ENCODE measurements around the gene TGFBR3. TPM values are rescaled to one million over a fixed set of nuclear protein-coding genes. Genes with fewer than 3 reads are reported as not detected.
"Not testable (repeated sequence)": the region's sequence is repeated elsewhere in the genome, so short reads cannot be mapped to it uniquely, and the experiment has no call there.

Gene TGFBR3
- total RNA-seq, 1 donor from 2014 or later, result 51.7 TPM

DNA sequence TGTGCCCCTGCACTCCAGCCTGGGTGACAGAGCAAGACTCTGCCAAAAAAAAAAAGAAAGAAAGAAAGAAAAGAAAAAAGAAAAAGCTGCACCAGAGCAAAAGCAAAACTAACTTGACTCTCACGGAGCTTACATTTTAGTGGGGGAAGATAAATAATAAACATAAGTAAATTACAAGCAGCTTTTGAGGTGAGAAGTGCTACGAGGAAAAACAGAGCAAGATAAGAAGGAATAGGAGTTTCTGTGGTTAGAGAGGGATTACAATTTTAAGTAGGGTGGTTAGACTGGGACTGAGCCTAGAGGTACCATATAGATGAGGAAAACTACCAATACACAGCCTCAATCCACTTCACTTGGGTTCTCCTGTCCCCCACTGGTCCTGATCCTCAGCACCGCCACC lies 43.9 kb downstream of the TGFBR3 start:
- TF ChIP-seq, protein P1, sequence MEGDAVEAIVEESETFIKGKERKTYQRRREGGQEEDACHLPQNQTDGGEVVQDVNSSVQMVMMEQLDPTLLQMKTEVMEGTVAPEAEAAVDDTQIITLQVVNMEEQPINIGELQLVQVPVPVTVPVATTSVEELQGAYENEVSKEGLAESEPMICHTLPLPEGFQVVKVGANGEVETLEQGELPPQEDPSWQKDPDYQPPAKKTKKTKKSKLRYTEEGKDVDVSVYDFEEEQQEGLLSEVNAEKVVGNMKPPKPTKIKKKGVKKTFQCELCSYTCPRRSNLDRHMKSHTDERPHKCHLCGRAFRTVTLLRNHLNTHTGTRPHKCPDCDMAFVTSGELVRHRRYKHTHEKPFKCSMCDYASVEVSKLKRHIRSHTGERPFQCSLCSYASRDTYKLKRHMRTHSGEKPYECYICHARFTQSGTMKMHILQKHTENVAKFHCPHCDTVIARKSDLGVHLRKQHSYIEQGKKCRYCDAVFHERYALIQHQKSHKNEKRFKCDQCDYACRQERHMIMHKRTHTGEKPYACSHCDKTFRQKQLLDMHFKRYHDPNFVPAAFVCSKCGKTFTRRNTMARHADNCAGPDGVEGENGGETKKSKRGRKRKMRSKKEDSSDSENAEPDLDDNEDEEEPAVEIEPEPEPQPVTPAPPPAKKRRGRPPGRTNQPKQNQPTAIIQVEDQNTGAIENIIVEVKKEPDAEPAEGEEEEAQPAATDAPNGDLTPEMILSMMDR (IDR thresholded peaks at IDR 0.05), result no peak
- ATAC-seq (no peak), DNase-seq (no peak)
- H3K4me3 ChIP-seq, result no peak overlapping the region
- no peaks in the 10 kb centered on the region for H3K27me3 ChIP-seq (ENCODE audit: low read depth)
- no peaks in the 10 kb centered on the region for H3K36me3 ChIP-seq
- intact Hi-C loops (cut with DNase I), result no loop called here
- H3K9me3 ChIP-seq, result no peaks in the 10 kb centered on the region
- no peak overlapping the region for H3K27ac ChIP-seq
- H3K4me1 ChIP-seq, result peaks cover 26% of the 10 kb centered on the region

- H3K27ac ChIP-seq; ATAC-seq; intact Hi-C loops (cut with DNase I); H3K36me3 ChIP-seq; H3K4me3 ChIP-seq; H3K9me3 ChIP-seq; DNase-seq; H3K4me1 ChIP-seq; H3K27me3 ChIP-seq (ENCODE audit: low read depth): not testable (repeated sequence)
Measured at GRCh38 chr1:91840276-91840675, 45.7 kb downstream of the TGFBR3 start.

GRCh38 chr1:91836331-91837040 lies 49.5 kb downstream of the TGFBR3 start:
- intact Hi-C loops (cut with DNase I), result no loop called here

GRCh38 chr1:91835087-91835521 lies 50.8 kb downstream of the TGFBR3 start:
- no peak overlapping the region for H3K27ac ChIP-seq
- intact Hi-C loops (cut with DNase I), result no loop called here
- no peak for DNase-seq
- H3K9me3 ChIP-seq, result no peaks in the 10 kb centered on the region
- TF ChIP-seq, protein P1 (IDR thresholded peaks at IDR 0.05), result no peak
- no peak overlapping the region for H3K4me3 ChIP-seq
- H3K4me1 ChIP-seq, result peaks cover 22% of the 10 kb centered on the region
- ATAC-seq, result no peak
- no peaks in the 10 kb centered on the region for H3K27me3 ChIP-seq (ENCODE audit: low read depth)
- H3K36me3 ChIP-seq, result no peaks in the 10 kb centered on the region

More at GRCh38 chr1:91836331-91837040, 49.5 kb downstream of the TGFBR3 start:
- Histone ChIP-seq H3K9me3 (no peaks in the 10 kb centered on the region), H3K4me3 (no peak overlapping the region), H3K27me3 (ENCODE audit: low read depth) (no peaks in the 10 kb centered on the region), H3K36me3 (no peaks in the 10 kb centered on the region), H3K4me1 (peaks cover 9% of the 10 kb centered on the region), H3K27ac (no peak overlapping the region)
- TF ChIP-seq, protein P1 (IDR thresholded peaks at IDR 0.05), result no peak
- DNase-seq, result no peak
- ATAC-seq, result no peak

DNA sequence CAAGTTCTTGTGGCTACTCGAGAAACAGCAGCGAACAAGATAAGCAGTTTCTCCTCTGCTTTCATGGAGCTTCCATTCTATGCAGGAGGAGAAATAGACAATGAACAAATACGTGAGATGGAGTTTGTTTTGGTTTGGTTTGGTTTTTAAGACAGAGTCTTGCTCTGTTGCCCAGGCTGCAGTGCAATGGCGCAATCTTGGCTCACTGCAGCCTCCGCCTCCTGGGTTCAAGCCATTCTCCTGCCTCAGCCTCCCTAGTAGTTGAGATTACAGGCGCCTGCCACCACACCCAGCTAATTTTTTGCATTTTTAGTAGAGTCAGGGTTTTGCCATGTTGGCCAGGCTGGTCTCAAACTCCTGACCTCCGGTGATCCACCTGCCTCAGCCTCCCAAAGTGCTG lies 51.4 kb downstream of the TGFBR3 start:
- H3K27ac ChIP-seq; intact Hi-C loops (cut with DNase I); H3K27me3 ChIP-seq (ENCODE audit: low read depth); DNase-seq; H3K4me3 ChIP-seq; H3K9me3 ChIP-seq; ATAC-seq; H3K36me3 ChIP-seq: not testable (repeated sequence)
- H3K4me1 ChIP-seq, result peaks cover 28% of the 10 kb centered on the region

DNA sequence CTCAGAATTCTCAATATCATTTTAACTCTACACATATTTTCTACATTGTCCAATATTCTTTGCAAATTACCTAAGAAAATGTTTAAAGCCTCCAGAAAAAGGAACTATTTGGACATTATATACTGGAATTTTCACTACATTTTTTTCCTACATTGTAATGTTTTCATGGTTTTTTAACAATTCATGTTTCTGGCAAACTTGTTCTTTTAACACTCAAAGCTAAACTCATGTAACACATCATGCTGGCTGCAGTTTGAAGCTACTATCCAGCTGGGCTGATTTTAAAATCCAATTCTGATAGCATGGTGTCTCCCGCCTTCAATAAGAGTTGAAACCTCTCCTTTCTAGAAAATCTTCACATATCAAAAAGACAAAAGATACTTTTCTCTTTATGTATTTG lies 52.0 kb downstream of the TGFBR3 start:
- TF ChIP-seq, protein P1 (IDR thresholded peaks at IDR 0.05), result no peak
- Histone ChIP-seq H3K27ac (no peak overlapping the region), H3K9me3 (no peaks in the 10 kb centered on the region), H3K27me3 (ENCODE audit: low read depth) (no peaks in the 10 kb centered on the region), H3K4me3 (no peak overlapping the region), H3K4me1 (peaks cover 32% of the 10 kb centered on the region), H3K36me3 (no peaks in the 10 kb centered on the region)
- ATAC-seq, result no peak
- no peak for DNase-seq
- intact Hi-C loops (cut with DNase I), result no loop called here
